HG02885 (cell line): ENCODE measurements around the gene FAT2.

ENCODE experiments used
- ATAC-seq: cut with Tn5 transposase; IDR thresholded peaks from one replicate; pipeline ENCODE4 v1.9.1; 2021; ENCODE audit warnings: mild to moderate bottlenecking; ENCODE audit not compliant: unreplicated experiment, poor library complexity

The FAT2 gene

DNA sequence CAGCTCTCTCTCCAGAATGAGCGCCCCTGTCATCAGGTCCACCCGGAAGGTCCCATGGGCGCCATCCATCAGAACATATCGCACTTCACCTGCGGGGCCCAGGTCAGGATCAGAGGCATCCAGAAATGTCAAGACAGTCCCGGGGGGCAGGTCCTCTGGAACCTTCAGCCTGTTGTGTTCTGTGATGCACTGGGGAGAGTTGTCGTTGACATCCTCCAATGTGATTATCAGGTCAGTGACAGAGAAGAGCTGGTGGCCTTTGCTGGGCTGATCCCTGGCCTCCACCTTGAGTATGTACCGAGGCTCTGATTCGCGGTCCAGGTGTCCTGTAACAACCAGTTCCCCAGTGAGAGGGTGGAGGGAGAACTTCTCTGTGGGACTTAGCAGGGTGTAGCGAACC lies 25.2 kb downstream of the FAT2 start:
- no peak for ATAC-seq

DNA sequence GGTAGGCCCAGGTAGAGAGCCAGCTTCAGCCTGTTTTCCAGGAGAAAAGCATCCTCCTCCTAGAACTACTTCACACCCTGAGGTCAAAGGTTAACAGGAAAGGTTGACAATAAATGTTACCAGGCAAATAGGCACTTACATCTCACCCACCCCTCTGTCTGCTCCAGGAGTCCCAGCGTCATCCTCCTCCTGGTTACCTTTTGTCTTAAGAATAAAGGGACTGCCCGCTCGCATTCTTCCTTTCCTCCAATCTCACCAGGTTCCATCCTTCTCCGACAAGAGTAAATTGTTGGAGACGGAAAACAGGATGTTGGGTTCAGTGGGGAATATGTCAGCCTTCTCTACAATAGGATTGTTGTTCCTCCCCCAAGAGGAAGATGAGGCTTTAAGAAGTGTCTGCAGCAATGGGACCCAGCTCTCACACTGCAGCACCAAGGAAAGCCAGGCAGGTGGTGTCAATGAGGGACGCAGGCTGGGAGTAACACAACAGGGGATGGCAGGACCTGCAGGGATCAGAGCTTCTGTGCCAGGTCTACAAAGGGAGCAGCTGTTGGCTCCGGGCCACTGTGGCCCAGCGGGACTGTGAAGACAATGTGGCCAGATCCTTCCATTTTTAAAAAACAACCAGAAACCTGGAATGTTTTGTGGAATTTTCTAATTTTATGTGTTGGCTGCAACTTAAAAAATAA lies 29.0 kb downstream of the FAT2 start:
- ATAC-seq, result no peak

DNA sequence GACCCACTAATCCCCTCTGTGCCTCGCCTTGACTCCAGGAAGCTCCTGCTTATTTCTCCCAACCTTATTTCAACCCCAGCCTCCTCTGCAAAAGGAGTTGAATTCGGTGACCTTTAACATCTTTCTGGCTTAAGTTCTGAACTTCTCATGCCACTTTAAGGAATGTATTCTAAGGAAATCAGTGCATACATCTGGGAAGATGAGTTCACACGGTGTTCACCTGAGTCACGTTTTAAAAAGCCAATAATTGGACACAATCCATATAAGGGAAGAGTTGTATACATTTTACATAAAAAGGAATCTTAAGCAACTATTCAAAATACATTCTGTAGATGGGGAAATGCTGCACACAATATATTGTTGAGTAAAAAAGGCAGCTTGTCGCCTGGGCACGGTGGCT lies 33.2 kb downstream of the FAT2 start:
- no peak for ATAC-seq

DNA sequence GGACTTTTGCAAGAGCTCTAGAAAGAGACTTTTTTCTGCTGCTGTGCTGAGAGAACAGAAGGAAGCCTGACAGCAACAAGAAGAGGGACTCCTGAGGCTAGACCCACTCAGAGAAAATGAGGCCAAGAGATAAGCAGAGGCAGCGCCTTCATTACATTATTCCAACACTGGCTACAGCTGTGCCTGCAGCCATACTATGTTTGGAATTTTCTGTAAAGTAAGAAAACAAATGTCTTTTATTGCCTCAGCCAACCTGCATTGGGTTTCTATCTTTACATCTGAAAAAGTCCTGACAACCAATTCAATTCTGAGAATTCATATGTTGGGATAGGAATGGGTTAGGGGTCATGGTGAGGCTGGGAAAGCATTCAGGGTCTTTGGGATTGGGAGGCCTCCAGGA lies 33.7 kb downstream of the FAT2 start:
- ATAC-seq, result no peak

DNA sequence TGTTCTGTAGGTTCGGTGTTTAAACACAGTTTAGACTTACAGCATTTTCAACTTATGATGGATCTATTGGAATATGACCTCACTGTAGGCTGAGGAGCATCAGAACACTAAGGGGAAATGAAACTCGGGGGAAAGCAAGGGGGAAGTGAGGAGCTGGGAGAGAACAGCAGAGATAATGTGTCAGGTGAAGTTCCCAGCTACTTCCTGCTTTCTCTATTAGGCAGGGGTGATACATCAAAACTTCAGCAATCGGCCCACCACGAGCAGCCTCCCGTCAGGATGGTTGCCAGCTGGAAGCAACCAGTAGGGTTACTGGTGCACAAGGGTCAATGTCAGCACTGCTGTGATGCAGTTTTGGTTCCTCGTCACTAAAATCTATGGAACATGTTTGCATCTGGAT lies 34.3 kb downstream of the FAT2 start:
- ATAC-seq, result peak; percentile 56

DNA sequence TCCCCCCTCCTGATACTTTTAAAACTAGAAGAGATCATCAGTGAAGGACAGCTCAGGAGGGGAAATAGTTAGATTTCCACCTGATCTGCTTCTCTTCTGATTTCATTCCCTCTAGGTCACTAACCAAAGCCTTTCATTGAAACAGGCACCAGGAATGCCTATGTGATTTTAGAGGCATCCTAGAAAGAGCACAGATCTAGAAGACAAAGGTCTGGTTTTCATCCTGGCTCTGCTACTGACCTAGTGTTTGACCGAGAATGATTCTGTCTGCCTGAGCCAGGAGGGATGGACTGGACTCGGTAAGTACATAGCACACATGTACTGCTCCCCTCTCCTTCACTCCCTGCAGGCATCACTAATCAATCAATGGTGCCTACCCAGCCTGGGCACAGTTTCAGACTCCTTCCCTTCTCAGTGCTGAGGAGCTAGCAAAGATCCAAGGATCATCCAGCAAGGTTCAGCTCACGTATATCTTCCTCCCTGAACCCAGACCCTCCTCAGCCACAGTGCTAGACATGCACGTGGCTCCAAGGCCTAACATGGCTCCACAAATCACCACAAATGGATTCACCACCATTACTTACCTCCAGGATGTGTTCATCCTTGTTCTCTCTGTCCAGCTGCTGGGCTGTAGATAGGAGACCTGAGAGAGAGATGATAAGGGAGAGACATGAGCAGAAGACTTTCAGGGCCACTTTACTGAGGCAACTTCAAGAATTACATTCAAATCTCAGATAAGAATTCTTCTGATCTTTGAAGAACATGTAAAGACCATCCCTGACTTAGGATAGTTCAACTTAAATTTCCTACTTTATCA lies 35.2 kb downstream of the FAT2 start:
- no peak for ATAC-seq

DNA sequence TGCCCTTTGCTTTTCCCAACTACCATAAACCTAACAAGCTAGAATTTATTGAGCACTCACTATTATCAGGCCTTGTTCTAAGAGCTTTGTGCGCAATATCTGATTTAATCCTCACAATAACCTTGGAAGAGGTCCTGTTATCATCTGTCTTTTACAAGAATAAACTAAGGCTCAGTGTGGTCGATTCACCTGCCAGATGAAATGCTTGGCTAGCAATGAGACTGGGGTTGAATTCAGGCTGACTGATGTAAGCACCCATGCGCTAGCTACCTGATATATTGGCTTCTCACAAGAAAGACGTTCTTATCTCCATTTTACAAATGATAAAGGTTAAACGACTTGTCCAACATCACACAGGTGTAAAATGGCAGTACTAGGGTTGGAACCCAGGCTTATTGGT lies 37.4 kb downstream of the FAT2 start:
- ATAC-seq, result no peak

DNA sequence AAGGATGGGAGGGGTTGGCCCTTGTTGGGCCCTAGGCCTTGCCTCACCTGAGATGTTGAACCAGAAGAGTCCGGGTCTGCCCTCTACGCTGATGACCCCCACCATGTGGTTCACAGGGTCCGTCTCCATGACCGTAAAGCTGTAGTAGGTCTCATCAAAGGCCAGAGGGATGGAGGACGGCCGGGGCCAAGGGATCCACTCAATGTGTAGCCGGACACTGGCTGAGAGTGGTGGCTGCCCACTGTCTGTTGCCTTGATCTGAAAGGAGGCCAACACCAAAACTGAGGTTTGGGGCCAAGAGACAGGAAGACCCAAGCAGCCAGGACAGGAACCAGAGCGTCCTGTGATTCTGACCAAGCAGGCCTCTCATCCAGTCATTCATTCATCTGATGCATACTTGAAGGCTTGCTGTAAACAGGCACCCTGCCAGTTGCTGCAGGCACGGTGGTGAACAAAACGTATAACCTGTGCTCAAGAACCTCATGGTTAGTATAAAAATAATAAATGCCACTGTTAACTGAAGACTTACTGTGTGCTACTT lies 37.9 kb downstream of the FAT2 start:
- no peak for ATAC-seq

DNA sequence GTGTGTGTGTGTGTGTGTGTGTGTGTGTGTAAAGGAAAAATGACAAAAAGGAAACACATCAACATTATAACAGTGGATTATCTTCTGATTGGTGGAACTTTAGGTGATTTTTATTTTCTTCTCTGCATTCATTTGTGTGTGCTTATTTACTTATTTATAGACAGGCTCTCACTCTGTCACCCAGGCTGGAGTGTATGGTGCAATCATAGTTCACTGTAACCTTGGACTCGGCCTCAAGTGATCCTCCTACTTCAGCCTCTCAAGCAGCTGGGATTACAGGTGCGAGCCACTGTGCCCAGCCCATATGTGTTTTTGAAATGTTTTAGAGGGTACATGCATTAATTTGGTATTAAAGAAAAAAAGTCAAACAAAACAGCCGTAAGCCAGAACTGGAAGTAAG lies 39.1 kb downstream of the FAT2 start:
- ATAC-seq, result no peak

DNA sequence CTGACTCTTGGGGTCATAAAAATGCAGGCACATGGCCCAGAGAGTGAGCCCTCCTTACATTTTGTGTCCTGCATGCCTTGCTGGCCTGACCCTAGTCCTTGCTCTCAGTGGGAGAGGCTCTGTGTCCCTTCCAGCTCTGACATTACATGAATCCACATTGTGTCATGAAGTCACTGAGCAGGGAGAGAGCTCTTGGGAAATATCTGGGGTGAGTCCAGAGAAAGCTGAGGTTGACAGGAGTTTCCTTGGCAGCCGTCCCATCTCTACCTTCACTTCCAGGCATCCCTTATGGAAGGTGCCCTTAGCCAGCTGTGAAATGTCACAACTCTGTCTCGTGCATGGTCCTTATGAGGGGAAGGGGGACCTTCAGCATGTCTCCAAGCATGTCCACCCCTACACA lies 41.0 kb downstream of the FAT2 start:
- no peak for ATAC-seq

DNA sequence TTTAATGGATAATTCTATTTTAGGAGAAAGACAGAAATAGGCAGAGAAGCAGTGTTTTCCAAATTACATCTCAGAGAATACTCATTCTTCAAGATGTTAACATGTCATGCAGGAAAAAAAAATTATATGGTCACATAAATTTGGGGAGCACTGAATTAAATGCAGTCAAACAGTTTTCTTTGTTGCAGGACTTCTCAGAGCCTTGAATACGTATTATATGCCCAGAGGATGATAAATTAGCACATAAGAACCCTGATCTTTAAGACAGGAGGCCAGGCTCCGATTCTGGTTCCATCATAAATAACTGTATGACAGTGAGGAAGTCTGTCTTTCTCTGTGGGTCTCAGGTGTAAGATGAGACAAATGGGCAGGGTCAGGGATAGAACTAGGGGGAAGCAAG lies 41.4 kb downstream of the FAT2 start:
- ATAC-seq, result no peak

DNA sequence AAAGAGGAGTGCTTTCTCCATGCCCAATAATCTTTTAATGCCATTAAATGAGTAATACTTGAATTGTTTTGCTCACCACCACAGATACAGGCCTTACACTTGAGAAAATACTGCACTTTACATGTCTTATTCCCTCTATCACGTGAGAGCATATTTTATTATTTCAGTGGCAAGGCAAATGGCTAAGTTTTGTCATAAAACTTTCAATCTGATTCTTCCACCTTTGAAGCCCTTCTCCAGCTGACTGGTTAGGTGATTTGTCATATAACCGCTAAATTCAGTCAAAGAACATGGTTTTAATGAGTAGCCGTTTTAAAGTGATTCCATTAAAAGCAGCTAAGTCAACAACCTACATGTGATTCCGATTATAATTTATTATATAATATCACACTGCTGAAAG lies 43.8 kb downstream of the FAT2 start:
- no peak for ATAC-seq

DNA sequence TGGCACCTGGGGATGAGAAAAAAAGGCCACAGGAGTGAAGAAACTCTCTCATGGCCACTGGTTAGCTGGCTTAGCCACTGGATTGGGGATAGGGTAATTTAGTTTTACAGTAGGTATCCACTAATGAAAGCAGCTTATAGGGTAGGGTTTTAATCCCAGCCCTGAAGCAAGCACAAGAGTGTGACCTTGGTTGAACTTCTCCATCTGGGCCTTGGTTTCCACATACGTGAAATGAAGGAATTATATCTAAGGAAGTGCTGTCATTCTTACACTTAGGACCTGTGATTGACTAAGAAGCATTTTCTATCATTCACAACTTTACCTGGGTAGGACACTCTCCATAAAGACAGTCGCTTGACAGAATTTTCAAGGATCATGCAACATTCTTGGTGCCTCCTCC lies 49.6 kb downstream of the FAT2 start:
- ATAC-seq, result no peak
